ENCODE results near the gene ZNF124.
"Not testable (repeated sequence)": the region's sequence is repeated elsewhere in the genome, so short reads cannot be mapped to it uniquely, and the experiment has no call there.

Gene ZNF124

GRCh38 chr1:247177755-247178154 is 5.9 kb upstream of the ZNF124 start:
- Histone ChIP-seq H3K27ac (no peak overlapping the region), H3K4me3 (ENCODE audit: low read depth, low read length) (no peak overlapping the region), H3K27me3 (replicated peaks) (no peaks in the 10 kb centered on the region), H3K36me3 (replicated peaks) (no peaks in the 10 kb centered on the region)
- in situ Hi-C loops (cut with HindIII; ENCODE audit: low pct_ligation_motif_present, low sequenced_read_pairs): no loop called here
- TF ChIP-seq, protein P1, sequence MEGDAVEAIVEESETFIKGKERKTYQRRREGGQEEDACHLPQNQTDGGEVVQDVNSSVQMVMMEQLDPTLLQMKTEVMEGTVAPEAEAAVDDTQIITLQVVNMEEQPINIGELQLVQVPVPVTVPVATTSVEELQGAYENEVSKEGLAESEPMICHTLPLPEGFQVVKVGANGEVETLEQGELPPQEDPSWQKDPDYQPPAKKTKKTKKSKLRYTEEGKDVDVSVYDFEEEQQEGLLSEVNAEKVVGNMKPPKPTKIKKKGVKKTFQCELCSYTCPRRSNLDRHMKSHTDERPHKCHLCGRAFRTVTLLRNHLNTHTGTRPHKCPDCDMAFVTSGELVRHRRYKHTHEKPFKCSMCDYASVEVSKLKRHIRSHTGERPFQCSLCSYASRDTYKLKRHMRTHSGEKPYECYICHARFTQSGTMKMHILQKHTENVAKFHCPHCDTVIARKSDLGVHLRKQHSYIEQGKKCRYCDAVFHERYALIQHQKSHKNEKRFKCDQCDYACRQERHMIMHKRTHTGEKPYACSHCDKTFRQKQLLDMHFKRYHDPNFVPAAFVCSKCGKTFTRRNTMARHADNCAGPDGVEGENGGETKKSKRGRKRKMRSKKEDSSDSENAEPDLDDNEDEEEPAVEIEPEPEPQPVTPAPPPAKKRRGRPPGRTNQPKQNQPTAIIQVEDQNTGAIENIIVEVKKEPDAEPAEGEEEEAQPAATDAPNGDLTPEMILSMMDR (IDR thresholded peaks at IDR 0.05; ENCODE audit: low read depth, low read length, missing control alignments): no peak
- DNase-seq: no peak

GRCh38 chr1:247175458-247175857 is 3.6 kb upstream of the ZNF124 start:
- TF ChIP-seq, protein P1 (IDR thresholded peaks at IDR 0.05; ENCODE audit: low read depth, low read length, missing control alignments): no peak
- in situ Hi-C loops (cut with HindIII; ENCODE audit: low pct_ligation_motif_present, low sequenced_read_pairs): no loop called here
- DNase-seq: no peak
- H3K27ac ChIP-seq: no peak overlapping the region
- H3K4me3 ChIP-seq (ENCODE audit: low read depth, low read length): no peak overlapping the region
- H3K36me3 ChIP-seq (replicated peaks): no peaks in the 10 kb centered on the region
- H3K27me3 ChIP-seq (replicated peaks): no peaks in the 10 kb centered on the region

DNA sequence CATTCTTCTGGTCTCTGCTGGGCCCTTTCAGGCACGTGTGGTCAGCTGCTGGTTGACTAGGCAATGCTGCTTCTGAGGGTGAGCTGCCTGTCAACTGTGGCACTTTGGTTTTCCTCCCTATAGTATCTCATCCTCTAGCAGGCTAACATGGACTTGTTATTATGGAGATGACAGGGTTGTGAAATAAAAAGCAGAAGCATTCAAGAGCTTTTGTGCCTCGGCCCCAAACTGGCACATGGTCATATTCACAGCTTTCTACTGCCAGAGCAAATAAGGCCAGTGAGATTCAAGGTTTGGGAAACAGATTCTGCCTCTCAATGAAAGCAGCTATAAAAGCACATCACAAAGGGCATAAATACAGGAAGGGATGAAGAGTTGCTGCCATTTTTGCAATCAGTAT is 1.6 kb upstream of the ZNF124 start:
- no peaks in the 10 kb centered on the region for H3K27me3 ChIP-seq (replicated peaks)
- no peak overlapping the region for H3K27ac ChIP-seq
- H3K4me3 ChIP-seq (ENCODE audit: low read depth, low read length): no peak overlapping the region

DNA sequence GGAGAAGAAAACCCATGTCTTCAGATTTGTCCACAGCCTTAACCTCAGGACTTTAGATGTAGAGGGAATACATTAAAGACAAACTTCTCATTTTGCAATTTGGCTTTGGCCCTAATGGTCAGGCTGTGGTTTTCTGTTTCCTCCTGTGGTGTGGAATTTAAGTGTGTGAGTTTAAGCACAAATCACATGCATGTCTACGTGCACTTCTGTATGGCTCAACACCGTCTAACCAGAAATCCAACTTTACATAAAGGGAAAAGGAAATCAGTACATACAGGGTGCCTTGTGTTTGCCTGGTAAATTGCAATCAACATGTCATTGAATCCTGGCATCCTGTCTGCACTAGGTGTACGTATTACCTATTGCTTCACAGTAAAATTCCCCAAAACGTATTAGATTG is 1.2 kb upstream of the ZNF124 start:
- in situ Hi-C loops (cut with HindIII; ENCODE audit: low pct_ligation_motif_present, low sequenced_read_pairs): no loop called here
- no peak overlapping the region for H3K27ac ChIP-seq
- no peak for DNase-seq
- no peaks in the 10 kb centered on the region for H3K27me3 ChIP-seq (replicated peaks)
- no peak overlapping the region for H3K4me3 ChIP-seq (ENCODE audit: low read depth, low read length)
- TF ChIP-seq, protein P1 (IDR thresholded peaks at IDR 0.05; ENCODE audit: low read depth, low read length, missing control alignments): no peak
- no peaks in the 10 kb centered on the region for H3K36me3 ChIP-seq (replicated peaks)

More for the DNA sequence above, 1.6 kb upstream of the ZNF124 start:
- H3K36me3 ChIP-seq (replicated peaks): no peaks in the 10 kb centered on the region
- TF ChIP-seq, protein P1 (IDR thresholded peaks at IDR 0.05; ENCODE audit: low read depth, low read length, missing control alignments): no peak
- in situ Hi-C loops (cut with HindIII; ENCODE audit: low pct_ligation_motif_present, low sequenced_read_pairs): no loop called here
- no peak for DNase-seq

- H3K36me3 ChIP-seq (replicated peaks); DNase-seq; H3K27ac ChIP-seq; in situ Hi-C loops (cut with HindIII; ENCODE audit: low pct_ligation_motif_present, low sequenced_read_pairs); H3K4me3 ChIP-seq (ENCODE audit: low read depth, low read length); H3K27me3 ChIP-seq (replicated peaks): not testable (repeated sequence)
Observed at GRCh38 chr1:247171443-247171842, 377 bp downstream of the ZNF124 start.

DNA sequence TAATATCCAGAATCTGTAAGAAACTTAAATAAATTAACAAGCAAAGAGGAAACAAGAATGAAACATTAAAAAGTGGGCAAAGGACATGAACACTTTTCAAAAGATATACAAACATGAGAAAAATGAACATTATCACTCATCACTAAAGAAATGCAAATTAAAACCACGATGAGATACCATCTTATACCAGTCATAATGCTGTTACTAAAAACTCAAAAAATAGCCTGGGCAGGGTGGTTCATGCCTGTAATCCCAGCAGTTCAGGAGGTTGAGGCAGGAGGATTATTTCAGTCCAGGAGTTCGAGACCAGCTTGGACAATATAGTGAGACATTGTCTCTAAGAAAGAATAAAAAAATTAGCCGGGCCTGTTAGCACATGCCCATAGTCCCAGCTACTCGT is 6.1 kb downstream of the ZNF124 start:
- TF ChIP-seq, protein P1 (IDR thresholded peaks at IDR 0.05; ENCODE audit: low read depth, low read length, missing control alignments): no peak
- Histone ChIP-seq H3K4me3 (ENCODE audit: low read depth, low read length) (no peak overlapping the region), H3K27ac (no peak overlapping the region), H3K36me3 (replicated peaks) (no peaks in the 10 kb centered on the region), H3K27me3 (replicated peaks) (no peaks in the 10 kb centered on the region)
- no peak for DNase-seq
- in situ Hi-C loops (cut with HindIII; ENCODE audit: low pct_ligation_motif_present, low sequenced_read_pairs): no loop called here

All from brain microvascular endothelial cell (primary cell).